HG03432 (cell line): ENCODE measurements around the gene JAKMIP1.
"Not testable (repeated sequence)": the region's sequence is repeated elsewhere in the genome, so short reads cannot be mapped to it uniquely, and the experiment has no call there.

ENCODE experiments used
- ATAC-seq: cut with Tn5 transposase; IDR thresholded peaks from one replicate; pipeline ENCODE4 v1.9.1; 2021; ENCODE audit warnings: mild to moderate bottlenecking, moderate library complexity; ENCODE audit not compliant: unreplicated experiment

Gene JAKMIP1

DNA sequence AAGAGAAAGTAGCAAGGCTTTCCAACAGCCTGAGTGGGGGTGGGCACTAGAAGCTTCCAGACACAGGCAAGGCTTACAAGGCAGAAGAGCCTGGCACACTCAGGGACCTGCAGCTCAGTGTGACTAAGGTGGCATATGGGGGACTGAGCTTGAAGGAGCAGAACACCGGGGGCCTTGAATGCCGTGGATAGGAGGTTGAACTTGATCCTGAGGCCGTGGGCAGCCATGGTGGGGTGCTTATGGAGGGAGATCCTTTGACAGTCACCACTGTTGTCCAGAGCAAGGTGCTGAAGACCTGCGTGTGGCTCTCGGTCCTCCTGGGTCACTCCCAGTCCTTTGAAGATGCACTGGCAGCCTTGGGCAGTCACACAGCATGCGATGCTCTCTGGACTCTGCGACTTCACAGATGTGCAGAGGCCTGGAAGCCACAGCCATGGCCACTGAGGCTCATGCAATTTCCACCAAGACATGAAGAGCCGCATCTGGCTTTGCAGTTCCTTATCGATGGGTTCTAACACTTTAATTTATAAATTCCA is 200.5 kb downstream of the JAKMIP1 start:
- no peak for ATAC-seq

DNA sequence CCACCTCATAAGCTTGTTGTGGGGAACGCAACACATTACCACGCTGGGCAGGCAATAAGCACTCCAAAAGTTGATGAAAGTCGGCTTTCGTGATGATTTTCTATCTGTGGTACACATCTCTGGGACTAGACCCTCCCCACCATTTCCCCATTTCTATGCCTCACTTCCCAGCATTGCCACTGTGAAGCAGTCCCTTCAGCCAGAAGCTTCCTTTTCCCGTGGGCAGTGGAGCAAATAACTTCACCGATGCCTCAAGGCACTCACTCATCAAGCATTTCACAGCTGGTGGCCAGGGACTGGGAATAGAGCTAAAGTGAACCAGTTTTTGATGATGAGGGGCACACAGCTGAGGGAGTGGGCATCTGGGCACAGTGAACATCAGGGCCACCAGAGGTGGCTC is 201.0 kb downstream of the JAKMIP1 start:
- ATAC-seq, result no peak

DNA sequence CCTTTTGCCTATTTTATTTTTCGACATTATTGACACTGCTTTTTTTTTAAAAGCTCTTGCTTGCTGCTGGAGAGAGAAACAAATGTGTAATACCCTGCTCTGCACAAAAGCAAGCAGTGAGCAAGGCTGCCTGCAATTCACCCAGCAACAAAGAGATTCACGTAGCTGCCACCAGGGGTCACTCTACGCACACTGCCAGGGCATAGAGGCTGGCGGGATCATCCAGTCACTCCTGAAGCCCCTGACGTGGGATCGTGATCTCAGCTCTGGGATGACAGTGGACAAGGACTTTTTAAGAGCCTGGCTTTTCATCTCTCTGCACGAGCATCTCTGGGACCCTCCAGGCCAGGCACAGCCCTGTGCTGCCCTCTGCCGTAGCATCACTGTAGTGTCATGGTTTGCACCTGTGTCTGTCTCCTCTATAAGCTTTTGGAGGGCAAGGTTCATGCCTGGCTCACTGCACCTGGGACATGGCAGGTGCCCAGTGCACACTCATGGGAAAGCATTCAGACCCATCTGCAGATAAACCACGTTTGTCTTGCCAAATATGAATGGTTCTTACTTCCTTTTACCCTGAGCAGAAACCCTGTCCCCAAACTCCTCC is 201.9 kb downstream of the JAKMIP1 start:
- peak; percentile 70 for ATAC-seq

DNA sequence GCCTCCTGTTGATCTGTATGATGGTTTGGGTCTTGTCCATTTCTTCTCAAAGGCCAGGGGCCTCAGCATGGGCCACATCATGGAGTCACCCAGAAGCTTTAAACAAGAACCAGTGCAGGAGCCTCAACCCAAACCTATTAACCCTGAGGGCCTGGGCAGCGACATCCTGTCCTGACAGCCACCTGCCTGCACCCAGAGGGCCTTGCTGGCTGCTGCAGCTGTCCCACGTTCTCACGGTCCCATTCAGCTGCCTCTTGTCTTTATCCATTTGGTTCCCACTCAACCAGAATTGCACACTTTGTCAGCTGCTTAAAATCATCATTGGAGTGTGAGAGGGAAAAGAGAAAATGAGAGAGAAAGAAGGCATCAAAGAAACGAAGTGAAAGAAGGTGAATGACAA is 203.7 kb downstream of the JAKMIP1 start:
- ATAC-seq, result no peak

DNA sequence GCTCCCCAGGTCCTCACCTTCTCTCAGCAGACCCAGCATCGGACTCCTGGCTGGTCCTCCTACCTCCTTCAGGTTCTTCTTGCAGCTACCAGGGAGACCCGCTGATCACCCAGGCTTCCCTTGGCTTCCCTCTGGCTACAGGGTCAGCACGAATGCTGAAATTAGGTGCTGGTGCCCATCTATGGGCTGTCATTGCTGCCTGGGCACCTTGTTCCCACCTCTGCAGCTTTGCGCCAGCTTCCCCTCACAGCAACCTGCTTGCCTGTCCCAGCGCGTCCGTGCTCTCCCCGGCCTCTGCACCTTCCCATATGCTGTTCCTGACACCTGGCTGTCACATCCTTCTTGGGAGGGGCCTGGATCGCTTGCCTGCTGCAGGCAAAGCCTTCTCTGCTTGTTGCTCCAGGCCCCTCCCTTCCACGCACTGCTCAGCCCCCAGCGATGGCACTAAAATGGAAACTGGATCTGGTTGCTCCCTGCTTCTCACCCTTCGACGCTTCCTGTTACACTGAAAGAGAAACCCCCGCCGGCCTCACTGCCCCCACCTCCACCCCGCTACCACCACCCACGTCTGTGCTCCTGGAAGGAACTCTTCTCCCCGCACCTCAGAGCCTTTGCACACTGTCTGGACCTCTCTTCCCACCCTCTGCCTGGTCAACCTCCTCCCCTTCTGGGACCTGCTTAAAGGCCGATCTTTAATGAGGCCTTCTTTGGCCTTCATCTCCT is 204.3 kb downstream of the JAKMIP1 start:
- no peak for ATAC-seq

DNA sequence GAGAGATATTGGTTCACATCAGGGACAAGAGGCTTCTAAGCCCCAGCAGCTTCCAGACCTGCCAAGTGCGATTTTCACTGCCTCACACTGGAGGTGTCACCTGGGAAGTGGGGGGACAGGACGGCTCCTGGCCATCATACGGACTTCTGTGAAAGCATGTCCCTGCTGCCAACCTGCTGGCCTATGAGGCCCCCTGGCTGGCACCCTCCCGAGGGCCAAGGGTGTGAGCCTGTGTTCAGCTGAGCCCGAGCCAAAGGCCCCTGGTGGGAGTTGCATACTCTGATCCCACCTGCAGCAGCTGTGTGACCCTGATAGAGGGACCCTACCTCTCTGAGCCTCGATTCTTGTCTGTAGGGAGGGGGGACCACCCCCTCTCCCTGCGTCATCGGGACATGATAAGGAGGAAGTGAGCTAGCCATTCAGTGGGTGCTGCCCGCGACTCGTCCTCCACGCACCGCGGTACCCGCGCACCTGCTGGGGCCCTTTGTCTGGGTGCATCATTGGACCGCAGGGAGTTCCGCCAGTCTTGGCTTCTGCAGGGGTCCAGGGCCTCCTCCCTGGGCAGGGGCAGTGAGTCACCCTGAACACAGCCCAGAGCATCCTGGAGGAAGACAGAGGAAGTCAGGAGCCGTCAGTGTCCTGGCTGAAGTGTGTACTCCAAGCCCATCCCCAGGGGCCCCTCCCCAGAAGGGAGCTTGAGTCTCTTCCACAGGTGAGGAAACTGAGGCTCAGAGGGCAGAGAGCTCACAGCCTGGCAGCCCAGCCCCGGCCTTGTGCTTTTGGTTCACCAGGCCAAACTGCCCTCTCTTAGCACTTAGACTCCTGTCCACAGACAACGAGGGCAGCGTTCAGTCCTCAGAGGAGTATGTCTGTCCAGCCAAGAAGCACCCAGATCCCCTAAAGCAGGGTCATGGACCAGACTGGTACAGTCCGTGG is 206.2 kb downstream of the JAKMIP1 start:
- no peak for ATAC-seq

DNA sequence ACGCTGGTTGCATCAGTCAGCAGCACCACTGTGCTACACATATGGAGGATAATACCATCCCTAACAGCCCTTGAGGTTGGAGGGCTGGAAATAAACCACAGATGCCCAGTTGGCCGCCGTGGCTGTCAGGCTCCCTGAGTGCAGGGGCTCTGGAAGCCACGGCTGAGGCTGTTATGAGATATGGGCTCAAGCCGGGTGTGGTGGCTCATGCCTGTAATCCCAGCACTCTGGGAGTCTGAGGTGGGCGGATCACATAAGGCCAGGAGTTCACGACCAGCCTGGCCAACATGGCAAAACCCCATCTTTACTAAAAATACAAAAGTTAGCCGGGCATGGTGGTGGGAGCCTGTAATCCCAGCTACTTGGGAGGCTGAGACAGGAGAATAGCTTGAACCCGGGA is 207.0 kb downstream of the JAKMIP1 start:
- not testable (repeated sequence) for ATAC-seq

DNA sequence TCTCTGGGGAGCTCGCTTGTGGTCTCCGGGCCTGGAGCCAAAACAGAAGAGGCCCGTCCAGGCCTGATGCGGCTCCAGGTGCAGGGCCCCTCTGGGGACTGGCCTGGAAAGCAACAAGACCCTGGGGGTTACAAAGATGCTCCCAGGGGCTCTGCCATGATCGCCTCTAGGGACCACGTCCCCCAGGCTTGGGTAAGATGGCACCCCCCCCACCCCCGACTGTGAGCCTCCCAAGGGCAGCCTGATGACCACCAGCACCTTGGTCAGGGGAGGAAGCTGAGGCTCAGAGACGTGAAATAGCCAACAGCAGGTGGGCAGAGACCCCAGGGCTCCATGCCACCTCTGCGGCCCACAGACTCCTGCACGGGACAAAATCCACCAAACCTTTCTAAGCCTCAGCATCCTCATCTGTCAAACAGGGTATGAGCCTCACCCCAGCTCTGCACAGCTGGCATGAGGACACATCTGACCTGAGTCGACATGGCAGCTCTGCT is 207.5 kb downstream of the JAKMIP1 start:
- ATAC-seq, result no peak

DNA sequence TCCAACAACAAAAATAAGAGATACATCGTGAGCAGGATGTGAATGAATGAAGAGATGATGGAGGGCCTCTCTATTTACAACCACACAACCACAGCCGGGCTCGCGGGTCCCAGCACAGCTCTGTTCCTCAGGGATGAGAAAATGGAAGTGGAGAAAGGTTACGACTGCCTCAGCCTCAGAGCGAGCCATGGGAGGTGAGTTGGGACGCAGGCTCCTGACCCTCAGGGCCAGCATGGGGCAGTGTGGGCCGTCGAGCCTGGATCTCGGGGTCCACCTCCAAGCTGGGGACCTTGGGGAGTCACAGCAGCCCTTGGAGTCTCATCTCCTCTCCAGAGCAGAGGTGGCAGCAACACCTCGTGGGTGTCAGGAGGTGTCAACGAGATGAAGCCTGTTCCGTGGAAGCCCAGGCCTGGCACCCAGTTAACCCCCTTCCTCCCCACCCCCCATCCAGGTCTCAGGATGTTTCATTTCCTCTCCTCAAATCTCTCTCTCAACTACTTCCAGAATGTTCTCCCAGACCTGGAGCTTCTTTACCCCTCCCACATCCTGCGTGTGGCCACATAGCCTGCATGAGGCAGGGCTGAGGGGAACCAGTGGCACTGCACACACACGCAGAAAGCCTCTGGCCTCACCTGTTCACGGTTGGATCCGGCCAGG is 208.1 kb downstream of the JAKMIP1 start:
- ATAC-seq, result no peak

DNA sequence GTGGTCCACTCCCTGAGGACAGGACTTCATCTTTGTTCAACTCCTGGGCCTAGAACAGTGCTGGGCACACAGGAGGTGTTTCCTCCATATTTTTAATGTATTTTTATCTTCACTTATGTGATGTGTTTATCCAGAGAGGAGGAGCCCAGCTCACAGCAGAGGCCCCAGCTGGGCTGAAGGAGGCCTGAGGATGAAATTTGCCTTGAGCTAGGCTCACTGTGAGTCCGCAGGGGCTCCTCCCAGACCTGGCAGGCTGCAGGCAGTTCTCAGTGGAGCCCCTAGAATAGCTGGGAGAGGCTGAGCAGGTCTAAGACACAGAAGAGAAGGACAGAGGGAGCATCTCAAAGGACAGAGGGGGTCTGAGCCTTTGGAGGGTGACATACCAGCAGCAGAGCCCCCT is 208.9 kb downstream of the JAKMIP1 start:
- ATAC-seq, result no peak

DNA sequence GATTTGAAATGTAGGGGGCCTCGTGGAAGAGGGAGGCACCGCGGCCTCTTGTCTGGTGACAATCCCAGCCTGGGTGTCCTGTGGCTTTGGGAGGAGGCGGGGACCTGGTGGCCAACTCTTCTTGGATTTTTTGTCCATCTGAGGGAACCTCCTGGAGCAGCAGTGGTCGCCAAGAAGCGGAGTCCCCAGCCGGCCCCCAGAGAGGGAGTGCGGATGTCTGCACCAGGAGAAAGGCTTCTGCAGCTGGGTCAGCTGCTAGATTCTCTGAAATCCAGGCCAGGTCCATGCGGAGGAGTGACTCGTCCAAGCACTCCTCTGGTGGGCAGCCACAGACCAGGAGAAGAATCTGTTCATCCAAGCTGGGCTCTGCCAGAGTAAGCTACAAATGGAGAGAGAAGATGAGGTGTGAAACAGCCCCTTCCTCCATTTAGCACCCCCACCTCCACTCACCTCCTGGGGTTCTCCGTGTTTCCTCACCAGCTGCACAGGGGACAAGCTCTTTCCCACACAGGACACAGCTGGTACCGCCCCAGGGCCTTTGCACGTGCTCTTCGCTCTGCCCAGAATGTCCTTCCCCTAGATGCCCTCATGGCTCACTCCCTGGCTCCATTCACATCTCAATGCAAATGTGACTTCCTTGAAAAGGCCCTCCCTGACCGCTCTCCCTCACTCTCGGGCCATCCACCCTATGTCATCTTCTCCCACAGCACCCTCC is 209.7 kb downstream of the JAKMIP1 start:
- no peak for ATAC-seq

DNA sequence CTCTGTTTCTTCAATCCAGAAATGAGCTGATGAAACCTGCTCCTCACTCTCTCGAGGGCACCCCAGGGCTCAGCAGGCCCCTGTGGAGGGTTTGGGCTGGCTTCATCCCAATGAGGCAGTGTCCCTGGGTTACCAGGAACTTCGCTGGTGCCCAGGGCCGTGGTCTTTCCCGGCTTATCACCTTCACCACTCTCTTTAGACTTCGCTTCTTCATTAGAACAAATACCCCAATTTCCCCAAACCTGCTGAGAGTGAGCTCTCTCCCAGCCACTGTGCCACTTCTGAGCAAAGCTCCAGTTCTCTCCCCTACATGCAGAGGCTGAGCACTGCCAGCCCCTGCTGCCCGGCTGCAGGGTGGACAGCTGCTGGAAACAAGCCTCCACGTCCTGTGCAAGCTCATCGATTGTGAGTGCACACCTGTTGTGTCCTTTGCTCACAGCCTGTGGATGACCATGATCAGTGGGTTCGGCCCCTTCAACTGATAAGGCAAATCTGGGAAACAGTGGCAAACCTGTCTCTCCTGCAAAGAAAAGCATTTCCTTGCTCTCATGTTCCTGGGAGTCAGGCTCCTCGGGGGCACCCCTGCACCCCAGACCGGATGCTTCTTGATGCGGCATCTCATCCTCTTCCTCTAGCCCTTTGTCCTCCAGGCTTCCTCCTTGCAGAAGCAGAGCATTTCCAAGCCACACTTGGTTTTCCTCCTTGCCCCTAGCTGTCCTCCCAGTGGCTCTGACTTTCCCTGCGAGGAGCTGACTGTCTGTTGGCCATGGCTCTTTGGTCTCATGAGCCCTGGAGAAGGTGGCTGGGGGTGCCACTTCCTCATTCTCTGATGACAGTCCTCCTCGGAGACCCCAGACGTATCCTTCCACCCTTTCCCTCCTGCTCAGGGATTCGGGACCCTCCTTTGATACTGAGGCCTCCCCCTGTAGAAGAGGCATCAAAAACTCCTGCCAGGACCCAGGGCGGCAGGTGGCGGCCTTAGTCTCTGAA is 210.8 kb downstream of the JAKMIP1 start:
- no peak for ATAC-seq

DNA sequence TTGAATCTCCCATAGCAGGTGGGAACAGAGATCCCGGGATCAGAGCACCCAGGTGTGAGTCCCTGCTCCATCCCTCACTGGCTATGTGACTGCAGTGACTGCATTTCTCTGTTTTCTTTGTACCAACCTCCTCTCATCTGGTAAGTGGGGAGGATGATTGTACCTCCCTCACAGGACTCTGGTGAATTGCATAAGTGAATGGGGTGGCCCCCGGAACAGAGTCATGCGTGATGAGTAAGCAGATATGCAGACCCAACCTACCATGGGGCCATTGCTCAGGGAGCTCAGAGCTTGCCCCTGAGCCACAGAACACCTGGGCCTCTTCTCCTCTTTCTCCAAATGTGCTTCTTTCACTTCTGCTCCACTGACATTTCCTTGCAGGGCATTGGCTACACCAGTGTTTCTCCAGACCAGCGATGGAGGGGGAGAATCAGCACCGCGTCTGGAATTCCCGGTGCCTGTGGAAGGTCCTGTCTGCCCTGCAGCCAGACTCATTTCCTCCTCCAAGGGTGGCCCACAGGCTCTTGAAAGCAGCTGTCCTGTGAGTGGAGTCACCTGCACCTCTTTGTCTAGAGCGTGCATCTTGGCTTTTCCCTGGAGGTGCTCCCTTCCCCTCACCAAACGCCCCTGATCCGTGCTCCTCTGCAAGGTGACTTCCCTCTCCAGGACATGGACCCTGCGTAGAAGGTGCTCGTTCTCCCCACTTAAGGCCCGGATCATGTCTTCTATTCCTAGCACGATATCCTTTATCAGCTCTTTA is 212.1 kb downstream of the JAKMIP1 start:
- ATAC-seq, result no peak

DNA sequence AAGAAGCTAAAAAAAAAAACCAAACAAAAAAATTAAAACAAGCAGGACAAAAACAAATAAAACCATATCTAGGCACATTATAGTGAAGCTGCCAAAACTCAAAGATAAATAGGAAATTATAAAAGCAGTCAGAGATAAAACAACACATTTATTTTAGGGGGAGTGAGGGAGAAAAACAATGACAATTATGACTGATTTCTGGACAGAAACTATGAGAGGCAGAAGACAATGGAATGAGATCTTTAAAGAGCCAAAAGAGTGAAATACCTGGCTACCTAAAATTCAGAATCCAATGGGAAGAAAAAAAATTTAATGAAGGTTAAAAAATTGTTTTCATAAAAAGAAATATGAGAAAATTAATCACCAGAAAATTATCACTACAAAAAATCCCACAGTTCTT is 215.5 kb downstream of the JAKMIP1 start:
- no peak for ATAC-seq

DNA sequence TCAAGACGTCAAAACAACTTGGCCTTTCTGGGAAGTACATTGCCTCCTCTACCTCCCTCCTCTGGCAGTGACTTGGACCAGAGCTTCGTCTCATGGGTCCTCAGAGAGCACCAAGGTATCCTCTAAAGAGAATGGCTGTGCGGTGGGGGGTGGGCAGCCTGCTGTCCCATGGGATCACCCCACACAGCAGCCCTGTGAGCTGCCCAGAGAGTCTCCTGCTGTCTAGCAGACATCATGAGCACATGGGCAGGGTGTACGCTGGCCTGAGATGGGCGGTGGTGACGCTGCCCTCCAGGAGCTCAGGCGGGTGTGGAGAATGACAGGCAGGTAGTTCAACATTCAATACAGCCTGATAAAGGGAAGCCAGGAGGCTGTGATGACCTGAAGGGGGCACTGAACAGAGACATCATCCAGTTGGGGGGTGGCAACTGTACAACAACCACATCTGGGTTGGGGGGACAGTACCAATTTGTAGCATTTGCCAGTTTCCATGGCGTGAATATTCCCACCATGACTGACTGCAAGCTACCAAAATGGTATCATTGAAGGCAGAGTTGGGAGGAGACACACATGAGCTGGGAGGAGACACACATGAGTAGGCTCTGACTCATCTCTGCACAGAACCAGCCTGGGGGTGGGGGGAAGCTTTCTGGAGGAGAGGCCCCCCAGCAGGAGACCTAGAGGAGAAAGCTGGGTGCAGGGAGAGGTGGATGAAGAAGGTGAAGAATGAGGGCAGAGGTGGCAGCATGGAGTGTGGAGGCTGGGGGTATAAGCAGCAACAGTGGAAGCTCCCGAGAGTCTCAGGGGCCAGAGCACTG is 218.0 kb downstream of the JAKMIP1 start:
- ATAC-seq, result no peak

DNA sequence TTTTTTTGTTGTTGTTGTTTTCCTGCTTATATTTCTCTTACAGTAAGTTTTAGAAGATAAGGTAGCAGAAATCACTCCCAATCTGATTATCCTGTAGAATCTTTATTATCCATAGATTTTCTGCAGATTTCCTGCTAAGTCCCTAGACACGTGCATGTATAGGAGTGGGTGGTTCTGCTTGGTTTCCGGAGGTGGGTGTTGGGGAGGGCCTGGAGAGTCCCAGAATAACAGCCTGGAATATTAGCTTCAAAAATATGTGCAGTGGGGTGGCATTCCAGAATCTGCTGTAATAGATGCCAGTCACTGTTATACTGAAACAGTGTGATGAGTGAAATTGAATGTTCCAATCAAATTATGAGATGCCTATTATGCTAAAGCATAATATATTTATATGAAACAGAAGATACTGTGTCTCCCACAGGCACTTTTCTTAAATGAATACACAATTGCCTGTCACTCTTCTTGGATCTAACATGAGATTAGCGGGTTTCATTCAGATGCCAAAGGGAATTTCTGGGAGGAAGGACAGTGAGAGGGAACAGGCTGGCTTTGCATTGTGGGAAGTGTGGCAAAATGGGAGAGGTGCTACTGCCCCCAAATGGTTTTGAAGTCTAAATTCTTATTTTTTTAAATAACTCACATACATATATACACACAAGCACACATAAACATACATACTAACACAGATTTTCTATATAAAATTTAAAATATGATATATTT is 219.8 kb downstream of the JAKMIP1 start:
- ATAC-seq, result no peak

DNA sequence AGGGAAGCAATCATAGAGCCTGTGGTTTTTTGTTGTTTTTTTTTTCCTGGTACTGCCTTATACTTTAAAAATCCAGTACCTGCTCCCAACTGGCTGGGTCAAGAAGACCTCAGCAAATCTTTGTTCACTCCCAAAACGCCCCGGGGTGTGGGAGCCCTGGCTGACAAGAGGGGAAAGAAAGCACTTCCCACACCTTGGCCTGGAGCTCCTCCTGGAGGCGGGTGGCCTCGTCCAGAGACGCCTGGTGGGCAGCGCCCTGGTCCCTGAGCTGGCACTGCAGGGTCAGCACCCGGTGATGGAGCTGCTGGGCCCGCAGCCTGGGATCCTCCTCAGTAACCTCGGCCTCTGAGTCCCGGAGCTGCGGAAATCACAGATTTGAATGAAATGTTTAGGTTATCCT is 220.4 kb downstream of the JAKMIP1 start:
- no peak for ATAC-seq
